Measurements from ENCODE around the gene KLHL9.

KLHL9 gene

GRCh38 chr9:21281275-21281674 is 53.9 kb downstream of the KLHL9 start:
- Histone ChIP-seq H3K9ac (ENCODE audit: low read length) (no peak overlapping the region), H3K4me1 (ENCODE audit: control insufficient read depth in 1 of 2, insufficient read depth in 2 of 2, low read length in 2 of 2) (no peaks in the 10 kb centered on the region), H2BK120ac (ENCODE audit: insufficient read depth, low read length, poor library complexity) (no peak overlapping the region), H3K27ac (ENCODE audit: low read depth, low read length) (no peak overlapping the region), H3K27me3 (ENCODE audit: insufficient read depth, low read length) (no peaks in the 10 kb centered on the region), H3K14ac (ENCODE audit: low read length) (no peak overlapping the region), H4K8ac (ENCODE audit: low read depth, low read length) (no peak overlapping the region), H3K4me2 (ENCODE audit: low read length) (no peak overlapping the region), H2AK5ac (ENCODE audit: low read length) (no peak overlapping the region), H3K36me3 (ENCODE audit: control insufficient read depth in 1 of 2, insufficient read depth in 2 of 2, low read length in 2 of 2) (no peaks in the 10 kb centered on the region), H4K12ac (ENCODE audit: low read depth, low read length) (no peak overlapping the region), H3K18ac (ENCODE audit: low read length) (no peak overlapping the region), H4K91ac (ENCODE audit: low read depth, low read length) (no peak overlapping the region), H3K4ac (ENCODE audit: low read depth, low read length) (no peak overlapping the region), H3K79me2 (ENCODE audit: control insufficient read depth, insufficient read depth, low read length, poor library complexity) (no peaks in the 10 kb centered on the region), H2BK12ac (ENCODE audit: low read length) (no peak overlapping the region), H2AFZ (ENCODE audit: insufficient read depth, low read length, poor library complexity) (no peak overlapping the region), H3K9me3 (ENCODE audit: insufficient read depth, low read depth, low read length) (no peaks in the 10 kb centered on the region), H3K23ac (ENCODE audit: low read length) (peak overlapping the region; percentile 44), H3K4me3 (ENCODE audit: low read depth, low read length) (no peak overlapping the region), H2BK5ac (ENCODE audit: low read depth, low read length, poor library complexity) (no peak overlapping the region), H3K79me1 (ENCODE audit: low read length) (no peaks in the 10 kb centered on the region)
- no CpG with 5 or more reads among the region's 2 CpGs for WGBS (ENCODE audit: extremely low coverage, insufficient coverage, insufficient read length)
- DNase-seq = no peak
